ENCODE results near the gene BBS9. TPM values are rescaled to one million over a fixed set of nuclear protein-coding genes. Genes with fewer than 3 reads are reported as not detected.

BBS9 gene

DNA sequence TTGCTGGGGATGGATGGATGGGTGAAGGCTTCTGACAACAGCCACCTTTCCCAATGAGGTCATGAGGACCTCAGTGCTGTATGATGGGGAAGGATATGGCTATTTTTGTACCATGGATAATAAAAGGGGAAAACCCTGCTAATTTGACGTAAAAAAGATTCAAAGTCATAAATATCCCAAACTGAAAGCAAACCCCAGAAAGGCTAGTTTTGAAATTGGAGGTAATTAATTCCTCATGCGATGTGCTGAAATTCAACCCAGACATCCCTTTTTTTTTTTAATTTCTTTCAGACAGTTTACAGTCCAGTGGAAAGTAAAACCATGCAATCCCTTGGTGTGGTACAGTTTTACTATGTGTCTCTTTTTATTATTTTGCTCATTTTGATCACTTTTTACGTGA is 521.5 kb downstream of the BBS9 start:
- no peak overlapping the region for H2BK120ac ChIP-seq (ENCODE audit: low read depth, low read length)
- H4K8ac ChIP-seq (ENCODE audit: low read length) = no peak overlapping the region
- no peaks in the 10 kb centered on the region for H3K79me1 ChIP-seq (replicated peaks; ENCODE audit: low read length, poor library complexity, severe bottlenecking)
- no peak overlapping the region for H3K27ac ChIP-seq (ENCODE audit: low read length, poor library complexity, severe bottlenecking)
- peaks cover 0 to 4% of the 10 kb centered on the region in 2 experiments for H3K27me3 ChIP-seq (ENCODE audit: control insufficient read depth in 1 of 2, insufficient read depth in 1 of 2, low read length in 2 of 2)
- H3K18ac ChIP-seq (ENCODE audit: low read depth in 1 of 2, low read length in 2 of 2) = no peak overlapping the region
- no peak for DNase-seq
- no peak overlapping the region for H2BK12ac ChIP-seq (ENCODE audit: low read length in 2 of 2)
- no peaks in the 10 kb centered on the region for H3K9me3 ChIP-seq (ENCODE audit: control insufficient read depth, low read length)
- H4K91ac ChIP-seq (ENCODE audit: low read length) = no peak overlapping the region
- H3K14ac ChIP-seq (ENCODE audit: low read length in 2 of 2) = no peak overlapping the region
- H2BK15ac ChIP-seq (ENCODE audit: low read depth, poor library complexity, severe bottlenecking) = no peak overlapping the region
- H3K9ac ChIP-seq (ENCODE audit: low read length) = no peak overlapping the region
- H3K4me2 ChIP-seq (ENCODE audit: low read length, poor library complexity, severe bottlenecking) = no peak overlapping the region
- no peak overlapping the region for H3K4ac ChIP-seq (ENCODE audit: low read depth in 1 of 2, low read length in 2 of 2)
- peak overlapping the region in 1 of 2 experiments; percentile 52 for H3K4me3 ChIP-seq (ENCODE audit: insufficient read depth in 1 of 2, low read depth in 1 of 2, low read length in 2 of 2)
- no peak overlapping the region for H2AK5ac ChIP-seq (ENCODE audit: low read length, severe bottlenecking)
- H3K36me3 ChIP-seq (ENCODE audit: control insufficient read depth in 1 of 2, insufficient read depth in 2 of 2, low read depth in 1 of 2, low read length in 2 of 2) = no peaks in the 10 kb centered on the region
- WGBS = 100% methylated on average over 2 of the region's 3 CpGs
- H2AFZ ChIP-seq (ENCODE audit: low read depth, low read length) = no peak overlapping the region
- H3K23ac ChIP-seq (ENCODE audit: low read length in 2 of 2) = no peak overlapping the region
- no peaks in the 10 kb centered on the region for H3K4me1 ChIP-seq (ENCODE audit: control insufficient read depth, insufficient read depth, low read depth, low read length)
- H2BK5ac ChIP-seq (ENCODE audit: low read depth, low read length, poor library complexity, severe bottlenecking) = no peak overlapping the region

DNA sequence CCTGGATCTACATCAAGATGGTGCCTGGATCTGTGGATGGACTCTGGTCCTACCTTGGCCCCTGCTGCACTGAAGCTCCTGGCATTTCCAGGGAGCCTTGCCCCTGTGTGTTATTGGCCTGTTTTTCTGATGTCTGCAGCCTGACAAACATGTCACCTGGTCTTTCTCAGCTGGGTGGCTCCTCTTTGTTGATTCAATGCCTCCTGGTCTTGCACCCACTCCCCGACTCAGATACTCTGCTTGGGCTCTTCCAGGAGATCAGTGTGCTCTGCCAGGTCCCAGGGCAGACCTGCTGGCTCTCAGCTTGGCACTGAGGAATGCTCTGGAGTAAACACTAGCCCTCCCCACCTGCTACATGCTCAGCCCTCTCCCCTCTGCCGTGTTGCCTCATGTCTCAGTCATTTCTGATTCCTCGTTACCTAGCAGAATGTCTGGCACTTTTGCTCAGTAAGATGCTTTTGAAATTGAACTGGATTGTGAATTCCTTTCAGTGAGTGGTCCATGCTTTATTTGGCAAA is 522.7 kb downstream of the BBS9 start:
- Histone ChIP-seq H3K18ac (ENCODE audit: low read depth in 1 of 2, low read length in 2 of 2) (no peak overlapping the region), H2BK15ac (ENCODE audit: low read depth, poor library complexity, severe bottlenecking) (no peak overlapping the region), H3K79me1 (replicated peaks; ENCODE audit: low read length, poor library complexity, severe bottlenecking) (no peaks in the 10 kb centered on the region), H2BK120ac (ENCODE audit: low read depth, low read length) (no peak overlapping the region), H3K36me3 (ENCODE audit: control insufficient read depth in 1 of 2, insufficient read depth in 2 of 2, low read depth in 1 of 2, low read length in 2 of 2) (no peaks in the 10 kb centered on the region), H3K4ac (ENCODE audit: low read depth in 1 of 2, low read length in 2 of 2) (no peak overlapping the region), H3K4me3 (ENCODE audit: insufficient read depth in 1 of 2, low read depth in 1 of 2, low read length in 2 of 2) (no peak overlapping the region), H4K8ac (ENCODE audit: low read length) (no peak overlapping the region), H2AFZ (ENCODE audit: low read depth, low read length) (no peak overlapping the region), H3K4me1 (ENCODE audit: control insufficient read depth, insufficient read depth, low read depth, low read length) (no peaks in the 10 kb centered on the region), H2BK5ac (ENCODE audit: low read depth, low read length, poor library complexity, severe bottlenecking) (no peak overlapping the region), H3K23ac (ENCODE audit: low read length in 2 of 2) (no peak overlapping the region), H3K9me3 (ENCODE audit: control insufficient read depth, low read length) (no peaks in the 10 kb centered on the region), H3K9ac (ENCODE audit: low read length) (no peak overlapping the region), H3K27ac (ENCODE audit: low read length, poor library complexity, severe bottlenecking) (no peak overlapping the region), H3K14ac (ENCODE audit: low read length in 2 of 2) (no peak overlapping the region), H2BK12ac (ENCODE audit: low read length in 2 of 2) (no peak overlapping the region), H2AK5ac (ENCODE audit: low read length, severe bottlenecking) (no peak overlapping the region), H3K27me3 (ENCODE audit: control insufficient read depth in 1 of 2, insufficient read depth in 1 of 2, low read length in 2 of 2) (peaks cover 0 to 4% of the 10 kb centered on the region in 2 experiments), H4K91ac (ENCODE audit: low read length) (no peak overlapping the region), H3K4me2 (ENCODE audit: low read length, poor library complexity, severe bottlenecking) (no peak overlapping the region)
- WGBS = 90% methylated on average over 3 of the region's 3 CpGs
- no peak for DNase-seq

DNA sequence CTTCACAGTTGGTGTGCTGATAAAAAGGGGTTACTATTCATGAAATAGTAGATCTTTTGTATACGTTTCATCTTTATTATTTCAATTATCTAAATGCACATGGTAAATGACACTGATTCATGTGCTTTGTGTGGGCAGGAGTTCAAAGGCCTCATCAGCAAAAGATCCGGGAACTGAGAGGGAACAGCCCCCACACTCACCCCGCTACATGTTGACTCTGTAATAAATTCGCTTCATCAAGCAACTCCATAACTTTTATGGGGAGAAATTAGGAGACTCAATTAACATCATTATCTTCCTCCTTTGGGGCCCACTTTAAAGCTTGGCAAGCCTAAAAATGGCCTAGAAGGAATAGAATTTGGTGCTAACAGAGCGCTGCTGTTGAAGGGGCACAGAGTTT is 525.3 kb downstream of the BBS9 start:
- H2BK12ac ChIP-seq (ENCODE audit: low read length in 2 of 2) = no peak overlapping the region
- no peak overlapping the region for H2AFZ ChIP-seq (ENCODE audit: low read depth, low read length)
- no peaks in the 10 kb centered on the region for H3K36me3 ChIP-seq (ENCODE audit: control insufficient read depth in 1 of 2, insufficient read depth in 2 of 2, low read depth in 1 of 2, low read length in 2 of 2)
- no peak overlapping the region for H2BK5ac ChIP-seq (ENCODE audit: low read depth, low read length, poor library complexity, severe bottlenecking)
- H2BK15ac ChIP-seq (ENCODE audit: low read depth, poor library complexity, severe bottlenecking) = no peak overlapping the region
- no peaks in the 10 kb centered on the region for H3K79me1 ChIP-seq (replicated peaks; ENCODE audit: low read length, poor library complexity, severe bottlenecking)
- no peaks in the 10 kb centered on the region for H3K9me3 ChIP-seq (ENCODE audit: control insufficient read depth, low read length)
- no peak overlapping the region for H3K9ac ChIP-seq (ENCODE audit: low read length)
- no peak overlapping the region for H3K4me3 ChIP-seq (ENCODE audit: insufficient read depth in 1 of 2, low read depth in 1 of 2, low read length in 2 of 2)
- H2AK5ac ChIP-seq (ENCODE audit: low read length, severe bottlenecking) = no peak overlapping the region
- H3K14ac ChIP-seq (ENCODE audit: low read length in 2 of 2) = no peak overlapping the region
- H3K18ac ChIP-seq (ENCODE audit: low read depth in 1 of 2, low read length in 2 of 2) = no peak overlapping the region
- H4K8ac ChIP-seq (ENCODE audit: low read length) = no peak overlapping the region
- DNase-seq = no peak
- H3K27me3 ChIP-seq (ENCODE audit: control insufficient read depth in 1 of 2, insufficient read depth in 1 of 2, low read length in 2 of 2) = peaks cover 0 to 4% of the 10 kb centered on the region in 2 experiments
- WGBS = 98% methylated on average over 2 of the region's 5 CpGs
- no peak overlapping the region for H3K27ac ChIP-seq (ENCODE audit: low read length, poor library complexity, severe bottlenecking)
- H3K4me2 ChIP-seq (ENCODE audit: low read length, poor library complexity, severe bottlenecking) = no peak overlapping the region
- H4K91ac ChIP-seq (ENCODE audit: low read length) = no peak overlapping the region
- H3K4me1 ChIP-seq (ENCODE audit: control insufficient read depth, insufficient read depth, low read depth, low read length) = no peaks in the 10 kb centered on the region
- H3K4ac ChIP-seq (ENCODE audit: low read depth in 1 of 2, low read length in 2 of 2) = no peak overlapping the region
- no peak overlapping the region for H3K23ac ChIP-seq (ENCODE audit: low read length in 2 of 2)
- H2BK120ac ChIP-seq (ENCODE audit: low read depth, low read length) = no peak overlapping the region

Small RNA genes lying within 50 kb of the gene (small RNA-seq; reads per million reads assigned to genes)
- gene AC007312.1 (ENCODE audit: low read depth) (not detected), gene AC074338.1 (ENCODE audit: low read depth) (not detected), gene RNA5SP229 (ENCODE audit: low read depth) (not detected)
